Testis (tissue), 3 donors: ENCODE measurements around the gene C1QL4. TPM values are rescaled to one million over a fixed set of nuclear protein-coding genes. Genes with fewer than 3 reads are reported as not detected.

ENCODE experiments used
- DNase-seq: peaks from one replicate; pipeline ENCODE4 v3.0.0-alpha.2; 2019
- H3K27ac ChIP-seq, 2 donors: fragments of 200-600 bp; sonication (generic); one replicate each; pipeline ENCODE4 v1.5.1; 2019
- H3K27me3 ChIP-seq: fragments of 200-600 bp; sonication (generic); one replicate; pipeline ENCODE4 v1.5.1; 2019
- H3K36me3 ChIP-seq: fragments of 200-600 bp; sonication (generic); one replicate; pipeline ENCODE4 v1.5.1; 2017; ENCODE audit warnings: low read depth; ENCODE audit errors: missing control alignments
- H3K4me1 ChIP-seq: fragments of 200-600 bp; sonication (generic); one replicate; pipeline ENCODE4 v1.5.1; 2019
- H3K4me3 ChIP-seq, 2 donors: fragments of 200-600 bp; sonication (generic); one replicate each; pipeline ENCODE4 v1.5.1; 2017 to 2019
- H3K9me3 ChIP-seq: fragments of 200-600 bp; sonication (generic); one replicate; pipeline ENCODE4 v1.5.1; 2017
- POLR2A ChIP-seq: fragments of 450-650 bp; IDR thresholded peaks from one replicate; pipeline ENCODE4 v1.6.1; 2017; ENCODE audit warnings: antibody characterized with exemption, mild to moderate bottlenecking, moderate library complexity
- WGBS, 2 donors: methylation state at CpG; one replicate each; pipeline ENCODE4 v1.1.5; 2018; 5-methylcytosine and 5-hydroxymethylcytosine counted together
- intact Hi-C: fragments of 100-400 bp; cut with DNase I; formaldehyde crosslinking; loops from one replicate; pipeline ENCODE4 v1.15.1; 2023; ENCODE audit warnings: low total_unique reads
- polyA plus RNA-seq: library from polyadenylated mRNA; stranded (reverse); fragments of 350-450 nt; fragmentation: Illumina TruSeq; extraction: RNeasy Lipid Tissue Mini Kit (QIAGEN cat#74804); gene quantifications from one replicate; pipeline ENCODE4 v1.2.3, GENCODE V29; 2014; ENCODE audit warnings: low read depth, low replicate concordance; ENCODE audit not compliant: insufficient read depth
- total RNA-seq, 2 donors: library from RNA; depleted of rRNA; stranded (reverse); fragments of >200 nt; gene quantifications; one replicate each; pipeline ENCODE4 v1.2.3, GENCODE V29; 2016
- TF ChIP-seq, protein P1 (sequence below), 3 experiments: fragments of 450-650 bp in 2 of 3; fragments of 200-600 bp in 1 of 3; sonication (generic) in 1 of 3; IDR thresholded peaks; one replicate each; pipeline ENCODE4 v1.5.1; 2016 to 2019; ENCODE audit warnings: antibody characterized with exemption in 3 of 3, mild to moderate bottlenecking in 2 of 3, moderate library complexity in 1 of 3

Gene C1QL4
- total and polyA plus RNA-seq, 3 donors from 2014 or later, result 2.9 to 5.5 (median 3.3) TPM

DNA sequence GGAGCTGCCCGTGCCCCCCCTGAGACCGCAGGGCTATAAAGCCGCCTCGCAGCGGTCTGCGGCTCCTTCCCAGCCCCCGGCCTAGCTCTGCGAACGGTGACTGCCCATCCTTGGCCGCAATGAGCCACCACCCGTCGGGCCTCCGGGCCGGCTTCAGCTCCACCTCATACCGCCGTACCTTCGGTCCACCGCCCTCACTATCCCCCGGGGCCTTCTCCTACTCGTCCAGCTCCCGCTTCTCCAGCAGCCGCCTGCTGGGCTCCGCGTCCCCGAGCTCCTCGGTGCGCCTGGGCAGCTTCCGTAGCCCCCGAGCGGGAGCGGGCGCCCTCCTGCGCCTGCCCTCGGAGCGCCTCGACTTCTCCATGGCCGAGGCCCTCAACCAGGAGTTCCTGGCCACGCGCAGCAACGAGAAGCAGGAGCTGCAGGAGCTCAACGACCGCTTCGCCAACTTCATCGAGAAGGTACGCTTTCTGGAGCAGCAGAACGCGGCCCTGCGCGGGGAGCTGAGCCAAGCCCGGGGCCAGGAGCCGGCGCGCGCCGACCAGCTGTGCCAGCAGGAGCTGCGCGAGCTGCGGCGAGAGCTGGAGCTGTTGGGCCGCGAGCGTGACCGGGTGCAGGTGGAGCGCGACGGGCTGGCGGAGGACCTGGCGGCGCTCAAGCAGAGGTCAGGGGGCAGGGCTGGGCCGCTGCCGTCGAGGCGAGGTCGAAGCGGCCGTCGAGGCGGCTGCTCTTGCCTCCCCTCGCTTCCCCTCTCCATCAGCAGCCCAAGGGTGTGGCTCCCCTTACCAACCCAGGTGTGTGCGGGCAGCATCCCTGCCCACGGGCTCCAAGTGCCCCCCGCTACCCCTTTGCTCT, 41.7 kb downstream of the C1QL4 start, which contains the start of gene PRPH:
Gene PRPH (plus strand): TSS at position 66 of the 855 bp plus-strand sequence. CDS start 54 bp downstream, at position 120.
- Histone ChIP-seq H3K36me3 (no peaks in the 10 kb centered on the region), H3K9me3 (no peaks in the 10 kb centered on the region), H3K27ac (no peak within 1 kb of the TSS), H3K4me1 (peaks cover 20% of the 10 kb centered on the region), H3K4me3 (peak within 1 kb of the TSS; percentile 20 to 38), H3K27me3 (no peaks in the 10 kb centered on the region)
- 7 to 22% methylated on average over 33 to 73 of the region's 82 CpGs for WGBS, 2 donors
- TF ChIP-seq, protein P1, sequence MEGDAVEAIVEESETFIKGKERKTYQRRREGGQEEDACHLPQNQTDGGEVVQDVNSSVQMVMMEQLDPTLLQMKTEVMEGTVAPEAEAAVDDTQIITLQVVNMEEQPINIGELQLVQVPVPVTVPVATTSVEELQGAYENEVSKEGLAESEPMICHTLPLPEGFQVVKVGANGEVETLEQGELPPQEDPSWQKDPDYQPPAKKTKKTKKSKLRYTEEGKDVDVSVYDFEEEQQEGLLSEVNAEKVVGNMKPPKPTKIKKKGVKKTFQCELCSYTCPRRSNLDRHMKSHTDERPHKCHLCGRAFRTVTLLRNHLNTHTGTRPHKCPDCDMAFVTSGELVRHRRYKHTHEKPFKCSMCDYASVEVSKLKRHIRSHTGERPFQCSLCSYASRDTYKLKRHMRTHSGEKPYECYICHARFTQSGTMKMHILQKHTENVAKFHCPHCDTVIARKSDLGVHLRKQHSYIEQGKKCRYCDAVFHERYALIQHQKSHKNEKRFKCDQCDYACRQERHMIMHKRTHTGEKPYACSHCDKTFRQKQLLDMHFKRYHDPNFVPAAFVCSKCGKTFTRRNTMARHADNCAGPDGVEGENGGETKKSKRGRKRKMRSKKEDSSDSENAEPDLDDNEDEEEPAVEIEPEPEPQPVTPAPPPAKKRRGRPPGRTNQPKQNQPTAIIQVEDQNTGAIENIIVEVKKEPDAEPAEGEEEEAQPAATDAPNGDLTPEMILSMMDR (IDR thresholded peaks at IDR 0.05), result no peak
- no peak for TF ChIP-seq POLR2A
- intact Hi-C loops, result no loop called here
- DNase-seq, result peak; percentile 17

DNA sequence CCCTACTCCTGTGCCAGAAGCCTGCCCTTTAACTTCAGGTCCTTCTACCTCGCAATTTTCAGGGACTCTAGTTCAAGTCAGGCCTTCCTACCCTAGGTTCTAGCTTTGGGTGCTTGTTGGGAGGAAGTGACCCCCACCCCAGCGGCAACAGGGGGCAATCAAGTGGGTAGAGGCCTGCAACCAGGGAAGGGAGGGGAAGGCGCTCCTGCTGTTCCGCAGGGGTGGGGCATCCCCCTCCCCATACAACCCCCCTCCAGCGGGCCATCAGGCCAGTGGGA, 42.2 kb downstream of the C1QL4 start:
- Histone ChIP-seq H3K36me3 (no peaks in the 10 kb centered on the region), H3K4me1 (peaks cover 20% of the 10 kb centered on the region), H3K4me3 (peak overlapping the region; percentile 20 to 38), H3K9me3 (no peaks in the 10 kb centered on the region), H3K27ac (no peak overlapping the region), H3K27me3 (no peaks in the 10 kb centered on the region)
- intact Hi-C loops, result no loop called here
- TF ChIP-seq, protein P1 (IDR thresholded peaks at IDR 0.05), result no peak
- TF ChIP-seq POLR2A, result no peak
- 51% methylated on average over 5 of the region's 5 CpGs; no CpG with 5 or more reads in 1 of the 2 donors for WGBS, 2 donors
- no peak for DNase-seq

DNA sequence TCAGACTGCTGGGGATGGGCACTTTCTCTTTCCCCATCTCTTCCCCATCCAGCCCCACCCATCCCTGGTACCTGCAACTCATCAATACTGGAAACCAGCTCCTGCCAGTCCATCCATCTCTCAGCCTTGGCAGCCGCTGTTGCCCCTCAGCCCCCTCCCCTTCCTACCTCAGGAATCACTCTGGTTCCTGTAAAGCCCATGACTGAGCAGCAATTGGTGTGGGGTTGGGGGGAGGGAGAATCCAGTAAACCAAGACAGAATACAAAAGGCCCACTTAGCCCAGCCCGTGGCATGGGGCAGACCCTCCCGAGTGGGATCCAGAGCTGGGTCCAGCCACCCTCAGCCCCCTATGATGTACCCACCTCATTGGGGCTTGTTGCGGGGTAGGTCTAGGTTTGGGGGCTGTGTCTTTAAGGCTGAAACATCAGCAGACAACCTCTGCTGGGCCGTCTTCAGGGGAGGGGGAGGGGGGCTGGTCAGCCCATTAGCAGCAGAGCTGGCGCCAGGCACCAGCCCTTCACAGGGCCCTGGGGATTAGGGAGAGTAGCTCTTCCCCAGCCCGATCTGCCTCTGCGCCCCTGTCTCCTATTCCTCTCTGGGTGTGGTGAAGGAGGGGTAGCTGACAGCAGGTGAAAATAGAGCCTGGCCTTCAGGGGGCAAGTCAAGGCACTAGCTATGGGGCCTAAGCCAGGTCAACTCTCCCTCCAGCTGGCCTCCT, 42.7 kb downstream of the C1QL4 start:
- intact Hi-C loops, result no loop called here
- 74 to 83% methylated on average over 3 to 8 of the region's 8 CpGs for WGBS, 2 donors
- Histone ChIP-seq H3K27me3 (no peaks in the 10 kb centered on the region), H3K9me3 (no peaks in the 10 kb centered on the region), H3K27ac (no peak overlapping the region), H3K4me3 (no peak overlapping the region), H3K4me1 (peaks cover 20% of the 10 kb centered on the region), H3K36me3 (no peaks in the 10 kb centered on the region)
- DNase-seq, result no peak
- TF ChIP-seq, protein P1 (IDR thresholded peaks at IDR 0.05), result no peak
- no peak for TF ChIP-seq POLR2A

DNA sequence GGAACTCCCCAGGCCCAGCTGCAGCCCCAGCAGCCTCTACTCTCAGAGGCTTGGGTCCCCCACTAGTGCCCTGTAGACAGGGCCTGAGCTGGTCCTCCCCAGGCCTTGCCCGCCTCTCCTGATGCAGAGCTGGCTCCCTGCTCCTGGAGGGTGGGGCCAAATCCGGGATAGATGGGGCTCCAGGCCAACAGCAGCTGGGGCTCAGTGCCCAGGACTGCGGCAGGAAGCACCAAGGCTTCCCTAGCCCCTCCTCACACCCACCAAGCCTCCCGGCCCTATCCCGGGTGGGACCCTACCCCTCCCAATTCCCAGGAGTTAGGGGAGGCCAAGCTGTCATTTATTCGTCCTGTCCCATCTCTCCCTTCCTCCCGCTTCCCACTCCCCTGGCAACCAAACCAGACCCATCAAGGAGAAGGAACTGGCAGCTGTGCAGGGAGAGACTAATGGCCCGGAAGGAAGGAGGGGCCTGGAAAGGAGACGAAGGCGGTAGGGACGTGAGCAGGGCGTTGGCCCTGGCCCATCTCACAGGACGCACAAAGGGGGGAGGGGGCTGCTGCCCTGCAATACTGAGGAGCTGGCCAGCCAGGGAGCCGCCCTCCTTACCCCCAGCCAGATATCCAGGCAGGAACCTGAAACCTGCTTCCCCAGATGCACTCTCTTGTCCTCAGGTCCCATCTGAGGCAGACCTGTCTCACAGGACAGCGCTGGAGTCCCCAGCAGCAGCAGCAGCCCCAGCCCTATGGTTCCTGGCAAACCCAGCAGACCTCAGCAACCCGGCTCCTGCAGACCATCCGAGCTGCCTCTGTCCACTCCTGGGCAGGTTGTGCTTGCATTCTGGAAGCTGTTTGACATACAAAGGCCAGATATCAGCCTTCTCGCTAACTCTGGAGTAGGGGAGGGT, 43.7 kb downstream of the C1QL4 start:
- DNase-seq, result peak; percentile 23
- Histone ChIP-seq H3K27ac (no peak overlapping the region), H3K27me3 (no peaks in the 10 kb centered on the region), H3K36me3 (no peaks in the 10 kb centered on the region), H3K4me1 (peaks cover 20% of the 10 kb centered on the region), H3K9me3 (no peaks in the 10 kb centered on the region), H3K4me3 (no peak overlapping the region)
- intact Hi-C loops, result no loop called here
- TF ChIP-seq POLR2A, result no peak
- TF ChIP-seq, protein P1 (IDR thresholded peaks at IDR 0.05), result no peak
- WGBS, 2 donors, result 34 to 57% methylated on average over 12 to 18 of the region's 18 CpGs
